AG09319 (cell line): ENCODE data around the gene CERS6.

Experiments
- DNase-seq: peaks from one replicate; pipeline ENCODE4 v3.0.0-alpha.2; 2010; ENCODE audit warnings: low read depth; ENCODE audit errors: extremely low read depth
- CTCF ChIP-seq: IDR thresholded peaks from 2 replicates; pipeline ENCODE4 v1.5.1; 2011; ENCODE audit warnings: low read depth, mild to moderate bottlenecking, inconsistent platforms, low read length, moderate library complexity

The CERS6 gene

GRCh38 chr2:168518555-168519066, 62.5 kb downstream of the CERS6 start:
- TF ChIP-seq CTCF: no peak
- DNase-seq: no peak

DNA sequence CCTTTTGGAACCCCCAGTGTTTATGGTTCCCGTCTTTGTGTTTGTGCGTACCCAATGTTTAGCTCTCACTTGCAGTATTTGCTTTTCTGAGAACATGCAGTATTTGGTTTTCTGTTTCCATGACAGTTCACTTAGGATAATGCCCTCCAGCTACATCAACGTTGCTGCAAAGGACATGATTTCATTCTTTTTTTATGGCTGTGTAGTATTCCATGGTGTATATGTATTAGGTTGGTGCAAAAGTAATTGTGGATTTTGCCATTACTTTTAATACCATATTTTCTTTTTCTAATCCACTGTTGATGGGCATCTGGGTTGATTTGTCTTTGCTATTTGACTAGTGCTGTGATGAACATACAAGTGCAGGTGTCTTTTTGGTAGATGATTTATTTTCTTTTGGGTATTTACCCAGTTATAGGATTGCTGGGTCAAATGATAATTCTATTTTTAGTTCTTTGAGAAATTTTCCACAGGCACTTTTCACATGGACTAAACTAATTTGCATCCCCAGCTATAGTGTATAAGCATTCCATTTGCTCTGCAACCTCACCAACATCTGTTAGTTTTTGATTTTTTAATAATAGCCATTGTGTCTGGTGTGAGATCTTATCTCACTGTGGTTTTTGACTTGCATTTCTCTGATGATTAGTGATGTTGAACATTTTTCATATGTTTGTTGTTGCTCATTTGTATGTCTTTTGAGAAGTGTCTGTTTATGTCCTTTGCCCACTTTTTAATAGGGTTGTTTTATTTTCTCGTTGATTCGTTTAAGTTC, 63.6 kb downstream of the CERS6 start:
- DNase-seq: no peak
- no peak for TF ChIP-seq CTCF

DNA sequence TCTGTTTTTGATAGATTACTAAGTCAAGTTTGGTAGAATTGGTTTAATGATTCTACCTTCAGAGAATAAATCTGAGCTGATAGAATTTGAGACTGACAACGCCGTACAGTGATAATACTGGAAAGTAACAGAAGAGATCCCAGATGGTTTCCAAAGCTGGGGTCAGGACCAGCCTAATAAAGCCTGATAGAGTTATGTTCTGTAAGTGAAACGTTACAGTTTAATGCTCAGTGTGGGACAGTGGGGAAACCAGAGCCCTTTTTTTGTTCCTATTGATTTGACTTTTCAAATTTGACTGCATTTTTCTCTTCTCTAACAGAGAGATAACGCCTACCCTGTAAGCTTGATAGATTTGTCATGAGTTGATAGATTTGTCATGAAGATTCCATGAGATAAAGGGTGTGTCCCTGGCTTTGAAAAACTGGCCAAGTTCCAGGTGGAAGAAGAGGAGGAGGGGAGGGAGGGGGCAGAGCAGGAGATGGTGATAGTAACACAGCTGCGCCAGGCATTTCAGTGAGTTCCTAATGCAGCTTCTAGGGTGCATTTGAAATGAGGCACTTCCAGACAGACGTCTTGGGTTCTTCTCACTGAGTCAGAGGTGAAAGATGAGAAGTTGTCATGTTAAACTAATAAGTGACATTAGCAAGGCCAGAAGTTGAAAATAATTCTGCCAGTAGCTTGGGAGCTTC, 65.1 kb downstream of the CERS6 start:
- no peak for TF ChIP-seq CTCF
- DNase-seq: no peak

DNA sequence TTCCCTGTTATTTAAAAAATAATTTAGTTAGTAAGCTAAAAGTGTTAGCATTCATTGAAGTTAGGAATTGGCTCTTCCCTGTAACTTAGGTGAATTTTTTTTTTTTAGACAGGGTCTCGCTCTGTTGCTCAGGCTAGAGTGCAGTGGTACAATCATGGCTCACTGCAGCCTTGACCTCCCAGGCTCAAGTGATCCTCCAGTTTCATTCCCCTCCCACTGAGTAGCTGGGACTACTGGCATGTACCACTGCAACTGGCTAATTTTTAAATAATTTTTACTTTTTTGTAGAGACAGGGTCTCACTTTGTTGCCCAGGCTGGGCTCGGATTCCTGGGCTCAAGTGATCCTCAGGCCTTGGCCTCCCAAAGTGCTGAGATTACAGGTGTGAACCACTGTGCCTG, 66.4 kb downstream of the CERS6 start:
- no peak for TF ChIP-seq CTCF
- DNase-seq: no peak

DNA sequence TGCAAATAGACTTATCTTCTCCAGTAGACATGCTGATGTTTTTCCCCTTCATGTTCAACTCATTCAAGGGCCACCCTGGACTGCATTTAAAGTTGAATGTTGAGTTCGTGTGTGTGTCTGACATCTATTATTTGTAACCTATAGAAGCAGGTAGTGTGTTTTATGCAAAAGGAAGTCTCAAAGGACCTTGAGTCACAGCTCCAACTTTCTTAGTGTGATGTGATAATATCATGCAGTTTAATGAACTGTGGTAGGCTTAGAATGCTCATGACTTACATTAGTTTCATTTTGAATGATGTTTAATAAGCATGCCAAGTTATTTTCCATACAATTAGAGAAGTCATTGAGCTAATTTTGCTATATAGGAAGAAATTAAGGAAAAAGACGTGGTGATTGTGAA, 67.9 kb downstream of the CERS6 start:
- TF ChIP-seq CTCF: no peak
- DNase-seq: no peak

- DNase-seq: no peak
- TF ChIP-seq CTCF: no peak
Measured at GRCh38 chr2:168525020-168525419, 68.9 kb downstream of the CERS6 start.
